Tibial nerve (tissue), 4 donors: ENCODE measurements around the gene RETREG3. TPM values are rescaled to one million over a fixed set of nuclear protein-coding genes. Genes with fewer than 3 reads are reported as not detected.

ENCODE experiments used
- DNase-seq, 2 donors: peaks; one replicate each; pipeline ENCODE4 v3.0.0-alpha.2; 2019; ENCODE audit warnings: low spot score in 2 of 2
- H3K27ac ChIP-seq, 4 donors: fragments of 200-600 bp; sonication (generic) in 3 of 4; one replicate each; pipeline ENCODE4 v1.5.1; 2017 to 2019; ENCODE audit warnings: mild to moderate bottlenecking in 1 of 4
- H3K27me3 ChIP-seq, 2 donors: fragments of 200-600 bp; sonication (generic) in 1 of 2; one replicate each; pipeline versions ENCODE4 v1.5.1 to v1.6.0; 2017 to 2019
- H3K36me3 ChIP-seq, 3 donors: fragments of 200-600 bp; sonication (generic); one replicate each; pipeline ENCODE4 v1.5.1; 2018 to 2019
- H3K4me1 ChIP-seq, 4 donors: fragments of 200-600 bp; sonication (generic) in 3 of 4; one replicate each; pipeline ENCODE4 v1.5.1; 2017 to 2019
- H3K4me3 ChIP-seq, 4 donors: fragments of 200-600 bp; sonication (generic) in 3 of 4; one replicate each; pipeline ENCODE4 v1.5.1; 2017 to 2019; ENCODE audit warnings: mild to moderate bottlenecking in 1 of 4, moderate library complexity in 1 of 4
- H3K9me3 ChIP-seq, 4 donors: fragments of 200-600 bp; sonication (generic) in 3 of 4; one replicate each; pipeline ENCODE4 v1.5.1; 2017 to 2019
- CTCF ChIP-seq, 5 experiments: fragments of 200-600 bp in 3 of 5; fragments of 450-650 bp in 2 of 5; sonication (generic) in 3 of 5; IDR thresholded peaks; one replicate each; pipeline ENCODE4 v1.5.1; 2016 to 2019; ENCODE audit warnings: antibody characterized with exemption in 5 of 5, mild to moderate bottlenecking in 3 of 5, moderate library complexity in 2 of 5
- EP300 ChIP-seq, 2 donors: sonication (generic); formaldehyde crosslinking; IDR thresholded peaks; one replicate each; pipeline ENCODE4 v1.6.1; 2017; ENCODE audit warnings: antibody characterized with exemption in 2 of 2, mild to moderate bottlenecking in 1 of 2
- POLR2A ChIP-seq, 2 donors: fragments of 450-650 bp; IDR thresholded peaks; one replicate each; pipeline ENCODE4 v1.6.1; 2017; ENCODE audit warnings: antibody characterized with exemption in 2 of 2, mild to moderate bottlenecking in 2 of 2, moderate library complexity in 2 of 2
- WGBS, 2 donors: methylation state at CpG; one replicate each; pipeline ENCODE4 v1.1.5; 2018; 5-methylcytosine and 5-hydroxymethylcytosine counted together
- total RNA-seq, 4 donors: library from RNA; depleted of rRNA; stranded (reverse); fragments of >200 nt; gene quantifications; one replicate each; pipeline ENCODE4 v1.1.0, GENCODE V29; 2016

RETREG3 gene
- total RNA-seq, 4 donors from 2014 or later, result 43.1 to 61.8 (median 57.7) TPM

GRCh38 chr17:42566883-42567573 lies 42.1 kb downstream of the RETREG3 start, which contains the start of gene MLX:
Gene MLX, plus strand, starts transcription at chr17:42567100. Its CDS starts 25 bp downstream, at chr17:42567125.
- TF ChIP-seq POLR2A (IDR thresholded peaks at IDR 0.05) (peak; percentile 7 to 51), EP300 (IDR thresholded peaks at IDR 0.05) (peak; percentile 83 to 92), CTCF (IDR thresholded peaks at IDR 0.05) (peak in 1 of 5 experiments; percentile 35)
- DNase-seq, result peak; percentile 85 to 88
- WGBS, 2 donors, result 0 to 1% methylated on average over 35 to 57 of the region's 72 CpGs
- Histone ChIP-seq H3K9me3 (no peaks in the 10 kb centered on the region), H3K27me3 (no peaks in the 10 kb centered on the region), H3K27ac (peak within 1 kb of the TSS; percentile 81 to 96 (median 94)), H3K4me3 (peak within 1 kb of the TSS; percentile 76 to 95 (median 90)), H3K36me3 (peaks cover 0 to 63% (median 28%) of the 10 kb centered on the region in 3 donors), H3K4me1 (peaks cover 0 to 56% (median 35%) of the 10 kb centered on the region in 4 donors)

GRCh38 chr17:42566215-42566882 lies 42.8 kb downstream of the RETREG3 start:
- Histone ChIP-seq H3K36me3 (peaks cover 0 to 56% (median 28%) of the 10 kb centered on the region in 3 donors), H3K4me1 (peaks cover 0 to 60% (median 39%) of the 10 kb centered on the region in 4 donors), H3K27me3 (no peaks in the 10 kb centered on the region), H3K9me3 (no peaks in the 10 kb centered on the region), H3K4me3 (peak overlapping the region; percentile 76 to 95 (median 90)), H3K27ac (peak overlapping the region; percentile 81 to 96 (median 94))
- no peak for DNase-seq
- WGBS, 2 donors, result 50 to 56% methylated on average over 11 to 12 of the region's 28 CpGs
- TF ChIP-seq CTCF (IDR thresholded peaks at IDR 0.05), result no peak
- no peak for TF ChIP-seq EP300 (IDR thresholded peaks at IDR 0.05)
- TF ChIP-seq POLR2A (IDR thresholded peaks at IDR 0.05), result no peak

GRCh38 chr17:42565523-42566214 lies 43.5 kb downstream of the RETREG3 start:
- Histone ChIP-seq H3K4me3 (no peak overlapping the region), H3K9me3 (no peaks in the 10 kb centered on the region), H3K27ac (peak overlapping the region in 3 of 4 donors; percentile 93 to 96 (median 96)), H3K36me3 (peaks cover 0 to 50% (median 28%) of the 10 kb centered on the region in 3 donors), H3K4me1 (peaks cover 0 to 65% (median 40%) of the 10 kb centered on the region in 4 donors), H3K27me3 (no peaks in the 10 kb centered on the region)
- WGBS, 2 donors, result 87 to 90% methylated on average over 14 to 16 of the region's 16 CpGs
- TF ChIP-seq CTCF (IDR thresholded peaks at IDR 0.05) (no peak), POLR2A (IDR thresholded peaks at IDR 0.05) (no peak), EP300 (IDR thresholded peaks at IDR 0.05) (no peak)
- no peak for DNase-seq

GRCh38 chr17:42564815-42565522 lies 44.2 kb downstream of the RETREG3 start:
- TF ChIP-seq POLR2A (IDR thresholded peaks at IDR 0.05) (no peak), EP300 (IDR thresholded peaks at IDR 0.05) (no peak), CTCF (IDR thresholded peaks at IDR 0.05) (no peak)
- Histone ChIP-seq H3K27me3 (no peaks in the 10 kb centered on the region), H3K36me3 (peaks cover 0 to 43% (median 27%) of the 10 kb centered on the region in 3 donors), H3K27ac (no peak overlapping the region), H3K4me1 (peaks cover 0 to 72% (median 40%) of the 10 kb centered on the region in 4 donors), H3K9me3 (no peaks in the 10 kb centered on the region), H3K4me3 (no peak overlapping the region)
- 85 to 91% methylated on average over 14 to 15 of the region's 15 CpGs for WGBS, 2 donors
- DNase-seq, result no peak
